GM21619 (cell line): Measurements from ENCODE around the gene C16orf96.

Experiments
- ATAC-seq: cut with Tn5 transposase; IDR thresholded peaks from one replicate; pipeline ENCODE4 v1.9.1; 2021; ENCODE audit not compliant: unreplicated experiment

Gene C16orf96

DNA sequence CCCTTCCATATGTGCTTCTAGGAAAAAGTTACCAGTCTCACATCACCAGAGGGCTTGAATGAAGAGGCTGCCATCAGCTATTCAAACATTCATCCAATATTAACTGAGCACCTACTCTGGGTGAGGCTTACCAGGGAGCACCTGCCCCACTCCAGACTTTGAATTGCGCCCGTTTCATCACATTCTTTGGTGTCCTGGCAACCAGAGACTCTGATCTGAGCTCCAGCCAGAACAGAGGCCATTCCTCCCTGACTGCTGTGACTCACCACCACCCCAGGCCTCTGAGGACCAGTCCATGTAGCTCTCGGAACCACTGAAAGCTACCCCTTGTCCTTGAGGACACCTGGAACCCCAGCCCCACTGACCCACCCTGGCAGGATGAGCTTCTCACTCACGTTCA lies at the start of gene C16orf96:
C16orf96 (plus strand) TSS at position 229 of the 400 bp plus-strand sequence; CDS start at position 379, 150 bp downstream.
- no peak for ATAC-seq

DNA sequence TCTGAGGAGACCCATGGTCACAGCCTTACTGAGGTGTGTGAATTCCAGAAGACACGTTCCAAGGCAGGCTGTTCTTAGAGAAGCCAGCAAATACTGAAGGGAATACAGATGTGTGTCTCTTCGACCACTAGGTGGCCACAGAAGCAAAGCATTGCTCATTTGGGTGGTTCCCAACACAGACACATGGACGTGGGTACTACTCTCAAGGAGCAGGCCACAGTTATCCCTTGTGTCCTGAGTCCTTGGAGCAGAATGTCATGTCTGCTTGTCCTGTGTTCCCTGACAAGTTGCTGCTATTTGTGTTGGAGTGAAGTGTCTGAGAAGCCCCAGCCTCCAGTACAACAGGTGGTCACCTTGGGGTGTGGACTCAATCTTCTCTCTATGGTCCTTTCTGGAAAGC lies 49.7 kb upstream of the C16orf96 start:
- no peak for ATAC-seq

DNA sequence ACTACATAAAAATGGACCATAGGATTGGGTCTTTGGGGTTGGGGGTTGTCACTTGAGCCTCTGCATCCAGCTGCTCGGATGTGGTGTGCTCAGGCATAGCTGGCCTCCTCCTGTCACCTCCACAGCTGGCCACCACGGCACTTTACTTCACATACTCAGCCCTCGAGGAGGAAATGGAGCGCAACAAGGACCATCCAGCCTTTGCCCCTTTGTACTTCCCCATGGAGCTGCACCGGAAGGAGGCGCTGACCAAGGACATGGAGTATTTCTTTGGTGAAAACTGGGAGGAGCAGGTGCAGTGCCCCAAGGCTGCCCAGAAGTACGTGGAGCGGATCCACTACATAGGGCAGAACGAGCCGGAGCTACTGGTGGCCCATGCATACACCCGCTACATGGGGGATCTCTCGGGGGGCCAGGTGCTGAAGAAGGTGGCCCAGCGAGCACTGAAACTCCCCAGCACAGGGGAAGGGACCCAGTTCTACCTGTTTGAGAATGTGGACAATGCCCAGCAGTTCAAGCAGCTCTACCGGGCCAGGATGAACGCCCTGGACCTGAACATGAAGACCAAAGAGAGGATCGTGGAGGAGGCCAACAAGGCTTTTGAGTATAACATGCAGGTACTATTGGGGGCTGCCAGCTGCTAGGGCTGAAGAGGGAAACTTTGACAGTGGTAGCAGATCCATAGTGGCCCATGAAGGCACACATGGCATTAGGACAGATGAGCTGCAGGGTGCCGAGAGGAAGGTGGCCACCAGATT lies 48.4 kb upstream of the C16orf96 start:
- ATAC-seq = no peak

DNA sequence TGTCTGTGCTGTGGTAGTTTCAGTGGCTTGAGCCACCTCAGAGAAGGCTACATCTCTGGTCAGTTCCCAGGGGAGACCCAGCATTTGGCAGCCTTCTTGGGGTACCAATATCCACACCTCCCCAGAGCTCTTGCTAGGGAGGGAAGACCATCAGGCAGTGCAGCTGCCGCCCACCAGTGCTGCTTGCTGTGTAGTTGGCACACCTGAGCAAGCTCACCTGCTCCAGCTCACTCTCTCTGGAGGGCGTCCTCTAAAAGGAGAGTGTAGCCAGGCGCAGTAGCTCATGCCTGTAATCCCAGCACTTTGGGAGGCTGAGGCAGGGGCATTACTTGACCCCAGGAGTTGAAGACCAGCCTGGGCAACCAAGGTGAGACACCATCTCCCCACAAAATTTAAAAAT lies 47.3 kb upstream of the C16orf96 start:
- no peak for ATAC-seq

DNA sequence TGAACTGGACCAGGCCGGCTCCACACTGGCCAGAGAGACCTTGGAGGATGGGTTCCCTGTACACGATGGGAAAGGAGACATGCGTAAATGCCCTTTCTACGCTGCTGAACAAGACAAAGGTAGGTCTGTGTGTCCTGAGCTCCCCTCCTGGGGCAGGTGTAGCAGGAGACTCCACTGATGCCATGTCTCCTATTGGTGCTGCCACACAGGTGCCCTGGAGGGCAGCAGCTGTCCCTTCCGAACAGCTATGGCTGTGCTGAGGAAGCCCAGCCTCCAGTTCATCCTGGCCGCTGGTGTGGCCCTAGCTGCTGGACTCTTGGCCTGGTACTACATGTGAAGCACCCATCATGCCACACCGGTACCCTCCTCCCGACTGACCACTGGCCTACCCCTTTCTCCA lies 46.7 kb upstream of the C16orf96 start:
- no peak for ATAC-seq

DNA sequence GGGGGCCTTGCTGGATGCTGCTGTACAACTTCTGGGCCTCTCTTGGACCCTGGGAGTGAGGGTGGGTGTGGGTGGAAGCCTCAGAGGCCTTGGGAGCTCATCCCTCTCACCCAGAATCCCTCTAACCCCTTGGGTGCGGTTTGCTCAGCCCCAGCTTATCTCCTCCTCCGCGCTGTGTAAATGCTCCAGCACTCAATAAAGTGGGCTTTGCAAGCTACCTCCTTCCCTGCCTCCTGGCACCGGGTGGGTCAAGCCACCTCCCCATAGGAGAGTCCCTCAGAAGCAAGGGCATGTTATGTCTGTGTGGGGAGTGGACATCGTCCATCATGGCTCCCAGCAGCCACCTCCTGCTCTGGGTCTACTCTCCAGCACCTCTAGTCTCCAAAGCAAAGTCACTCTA lies 46.0 kb upstream of the C16orf96 start:
- ATAC-seq = no peak

DNA sequence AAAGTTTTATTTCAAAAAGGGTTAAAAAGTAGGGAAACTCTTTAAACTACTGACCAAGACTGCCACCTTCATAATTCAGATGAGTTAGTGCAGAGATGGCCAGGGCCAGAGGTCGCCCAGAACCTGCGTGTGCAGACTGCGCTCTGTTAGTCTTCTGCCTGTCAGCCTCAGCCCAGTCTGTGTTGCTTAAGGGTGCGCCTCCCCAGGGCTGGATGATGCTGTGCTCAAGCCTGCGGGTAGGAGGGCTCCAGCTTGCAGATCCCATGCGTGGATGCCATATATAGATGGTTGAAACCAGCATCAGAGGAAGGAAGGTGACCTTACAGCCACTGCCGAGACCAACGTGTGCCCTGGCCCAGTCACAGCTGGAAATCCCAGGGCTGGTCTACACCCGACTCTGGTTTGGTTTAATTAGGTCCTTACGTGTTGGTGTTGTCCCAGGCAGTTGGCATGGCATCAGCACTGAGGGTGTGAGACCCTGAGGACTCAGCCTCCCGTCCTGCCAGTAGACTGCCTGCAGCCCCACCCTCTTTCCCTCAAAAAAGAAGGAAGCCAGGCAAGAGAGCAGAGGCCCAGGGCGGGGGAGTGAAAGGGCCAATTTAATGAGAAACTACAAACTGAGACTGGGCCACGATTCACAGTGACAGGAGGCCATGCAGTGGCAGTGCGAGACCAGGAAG lies 45.3 kb upstream of the C16orf96 start:
- no peak for ATAC-seq

DNA sequence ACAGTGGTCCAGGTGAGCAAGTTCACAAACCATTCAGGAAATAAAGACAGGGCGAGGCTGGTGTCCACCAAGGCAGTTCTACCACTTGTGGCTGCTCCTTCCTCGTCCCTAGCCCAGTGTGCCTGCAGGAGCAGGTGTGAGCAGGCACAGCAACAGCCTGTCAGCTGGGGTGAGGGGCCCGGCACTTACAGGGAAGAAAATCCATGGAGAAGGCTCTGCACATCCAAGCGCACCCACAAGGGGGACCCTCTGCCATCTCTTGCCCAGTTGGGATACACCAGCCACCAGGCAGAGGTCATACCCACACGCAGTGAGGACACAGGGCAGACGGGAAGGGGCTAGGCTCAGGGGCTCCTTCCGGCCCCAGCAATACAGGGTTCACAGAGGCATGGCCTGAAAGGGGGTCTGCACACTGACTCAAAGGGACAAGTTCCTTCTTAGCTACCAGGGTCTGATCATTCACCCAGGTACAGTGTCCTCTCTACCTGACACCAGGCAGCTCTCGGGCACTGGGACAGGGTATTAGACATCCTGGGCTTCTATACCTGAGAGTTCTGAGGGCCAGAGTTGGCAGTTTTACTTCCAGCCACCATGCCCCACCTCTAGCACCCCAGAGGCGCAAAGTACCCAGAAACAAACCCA lies 44.6 kb upstream of the C16orf96 start:
- no peak for ATAC-seq

DNA sequence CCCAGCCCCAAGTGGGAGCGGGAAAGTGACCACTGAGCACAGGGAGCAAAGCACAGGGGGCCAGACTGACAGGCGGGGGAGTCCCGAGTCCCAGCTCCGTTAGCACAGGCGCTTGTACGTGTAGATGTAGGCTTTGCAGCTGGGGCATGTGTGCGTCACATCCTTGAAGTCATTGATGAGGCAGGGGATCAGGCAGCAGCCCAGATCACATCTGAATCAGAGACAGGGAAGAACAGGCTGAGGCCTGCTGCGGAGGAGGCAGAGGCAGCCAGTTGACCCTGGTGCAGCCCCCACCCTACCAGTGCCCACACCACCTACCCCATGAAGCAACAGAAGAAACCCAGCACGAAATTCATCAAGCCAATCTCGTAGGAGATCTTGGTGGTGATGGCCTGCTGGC lies 43.7 kb upstream of the C16orf96 start:
- no peak for ATAC-seq

DNA sequence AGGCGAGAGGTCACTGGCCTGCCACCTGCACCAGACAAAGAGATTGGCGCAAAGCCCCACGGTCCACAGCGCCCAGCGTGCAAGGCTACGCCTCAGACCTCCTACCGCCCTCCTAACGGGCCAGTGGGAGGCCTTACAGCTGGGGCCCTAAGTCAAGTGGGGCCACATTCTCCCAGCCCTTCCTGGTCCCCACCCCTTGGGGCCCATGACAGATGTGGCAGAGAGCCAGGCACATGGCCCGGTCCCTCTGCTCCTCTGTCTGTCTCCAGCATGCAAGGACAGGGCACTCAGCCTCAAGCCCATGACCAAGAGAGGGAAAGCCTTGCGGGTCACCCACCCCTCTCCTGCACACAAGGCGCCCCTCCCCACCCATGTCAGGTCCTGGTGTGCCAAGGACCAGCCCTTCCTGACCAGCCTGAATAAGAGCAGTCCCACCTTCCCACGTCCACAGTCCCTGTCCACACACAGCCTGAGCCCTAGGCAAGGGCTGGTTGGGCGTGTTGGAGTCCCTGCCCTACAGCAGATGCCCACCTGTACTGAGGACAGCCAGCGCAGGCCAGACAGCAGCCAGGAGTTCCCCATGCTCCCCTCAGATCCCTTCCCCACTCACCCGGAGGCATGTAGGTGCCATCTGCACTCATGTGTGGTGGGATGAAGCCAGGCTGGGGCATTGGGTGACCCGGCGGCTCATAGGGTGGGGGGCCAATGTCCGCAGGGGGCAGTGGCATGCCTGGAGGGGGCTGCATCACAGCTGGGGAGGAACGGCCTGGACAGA lies 42.9 kb upstream of the C16orf96 start:
- no peak for ATAC-seq

DNA sequence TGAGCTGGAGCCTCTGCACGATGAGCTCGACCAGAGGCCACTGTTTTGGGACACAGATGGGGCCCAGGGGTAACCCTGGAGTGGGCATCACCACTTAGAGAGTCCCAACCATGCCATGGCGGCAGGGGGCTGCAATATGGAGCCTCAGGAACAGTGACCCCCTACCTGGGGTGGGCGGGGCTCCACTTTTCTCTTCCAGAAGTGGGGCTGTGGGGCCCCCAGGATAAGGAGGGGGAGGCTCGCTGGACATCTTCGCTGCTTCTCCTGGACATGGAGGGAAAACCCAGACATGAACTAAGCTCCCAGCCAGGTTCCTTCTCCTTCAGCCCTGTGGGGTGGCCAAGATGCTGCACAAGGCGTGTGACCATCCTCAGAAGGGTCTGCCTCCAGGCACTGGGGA lies 42.3 kb upstream of the C16orf96 start:
- ATAC-seq = no peak

DNA sequence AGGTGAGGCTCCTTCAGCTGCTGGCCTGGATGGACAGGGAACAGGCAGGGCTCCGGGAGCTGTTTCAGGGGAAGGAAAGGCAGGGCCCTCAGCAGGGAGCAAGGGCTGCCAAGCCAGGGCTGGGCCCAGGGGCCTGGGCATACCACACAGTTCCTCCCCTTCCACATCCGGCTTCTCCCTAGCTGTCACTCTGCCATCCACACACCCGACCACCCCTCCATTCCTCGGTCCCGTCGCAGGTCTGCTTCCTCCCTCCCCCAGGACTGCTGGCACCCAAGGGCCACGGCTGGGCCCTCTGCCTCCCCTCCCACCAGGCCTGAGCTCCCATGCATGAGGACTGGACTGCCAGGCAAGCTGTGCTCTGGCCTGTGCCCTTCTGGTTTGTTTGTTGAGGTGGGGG lies 41.5 kb upstream of the C16orf96 start:
- no peak for ATAC-seq

DNA sequence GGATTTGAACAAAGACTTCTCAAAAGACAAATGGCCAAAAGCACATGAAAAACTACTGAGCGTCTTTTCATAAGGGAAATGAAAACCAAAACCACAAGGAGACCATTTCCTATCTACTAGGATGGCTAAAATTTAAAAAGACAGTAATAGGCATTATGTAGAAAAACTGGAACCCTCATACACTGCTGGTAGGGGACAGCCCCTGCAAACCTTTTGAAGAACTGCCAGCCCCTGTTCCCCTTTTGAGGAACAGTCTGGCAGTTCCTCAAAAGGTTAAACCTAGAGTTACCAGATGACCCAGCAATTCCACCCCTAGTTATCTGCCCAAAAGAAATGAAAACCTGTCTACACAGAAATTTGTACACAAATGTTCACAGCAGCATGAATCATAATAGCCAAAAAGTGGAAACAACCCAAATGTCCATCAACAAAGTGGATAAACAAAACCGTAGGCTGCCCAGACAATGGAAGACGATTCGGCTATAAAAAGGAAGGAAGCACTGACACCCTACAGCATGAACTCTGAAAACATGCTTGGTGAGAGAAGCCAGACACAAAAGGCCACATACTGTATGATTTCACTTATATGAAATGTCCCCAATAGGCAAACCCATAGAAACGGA lies 40.4 kb upstream of the C16orf96 start:
- no peak for ATAC-seq

DNA sequence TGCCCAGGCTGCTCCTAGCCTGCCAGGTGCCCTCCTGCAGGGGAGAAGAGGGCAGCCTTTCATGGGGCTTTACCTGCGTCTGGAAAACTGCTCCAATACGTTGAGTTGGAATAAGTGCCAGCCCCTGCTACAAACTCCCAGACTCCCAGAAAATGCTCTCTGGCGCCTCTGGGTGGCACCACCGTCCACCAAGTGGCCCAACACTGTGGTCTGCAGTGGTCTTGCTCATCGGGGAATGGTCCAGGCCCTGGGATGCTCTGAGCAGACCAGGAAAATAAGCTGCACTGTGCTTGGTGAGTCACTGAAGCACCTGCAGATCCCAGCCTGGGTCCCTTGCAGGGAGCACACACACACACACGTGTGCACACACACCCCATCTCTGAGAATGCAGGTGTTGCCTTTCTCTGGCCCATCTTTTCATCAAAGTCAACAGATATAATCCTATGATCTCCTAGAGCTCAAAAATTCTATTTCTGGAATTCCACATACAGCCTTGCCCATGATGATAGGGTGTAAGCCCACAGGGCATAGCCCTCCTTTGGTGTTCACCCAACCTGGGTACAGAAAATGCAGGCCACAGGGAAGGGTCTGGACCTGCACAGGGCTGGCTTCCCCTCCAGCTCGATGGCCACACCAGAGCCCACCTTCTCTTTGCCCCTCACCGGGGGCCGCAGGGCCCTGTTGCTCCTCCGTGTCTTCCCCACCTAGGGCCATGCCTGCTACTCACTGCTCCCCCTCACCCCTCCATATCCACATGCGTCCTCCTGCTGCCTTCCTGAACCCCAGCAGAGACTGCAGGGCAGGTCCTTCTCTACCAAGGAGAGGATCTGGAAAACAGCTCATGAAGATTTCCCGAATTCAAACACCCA lies 38.1 kb upstream of the C16orf96 start:
- no peak for ATAC-seq

DNA sequence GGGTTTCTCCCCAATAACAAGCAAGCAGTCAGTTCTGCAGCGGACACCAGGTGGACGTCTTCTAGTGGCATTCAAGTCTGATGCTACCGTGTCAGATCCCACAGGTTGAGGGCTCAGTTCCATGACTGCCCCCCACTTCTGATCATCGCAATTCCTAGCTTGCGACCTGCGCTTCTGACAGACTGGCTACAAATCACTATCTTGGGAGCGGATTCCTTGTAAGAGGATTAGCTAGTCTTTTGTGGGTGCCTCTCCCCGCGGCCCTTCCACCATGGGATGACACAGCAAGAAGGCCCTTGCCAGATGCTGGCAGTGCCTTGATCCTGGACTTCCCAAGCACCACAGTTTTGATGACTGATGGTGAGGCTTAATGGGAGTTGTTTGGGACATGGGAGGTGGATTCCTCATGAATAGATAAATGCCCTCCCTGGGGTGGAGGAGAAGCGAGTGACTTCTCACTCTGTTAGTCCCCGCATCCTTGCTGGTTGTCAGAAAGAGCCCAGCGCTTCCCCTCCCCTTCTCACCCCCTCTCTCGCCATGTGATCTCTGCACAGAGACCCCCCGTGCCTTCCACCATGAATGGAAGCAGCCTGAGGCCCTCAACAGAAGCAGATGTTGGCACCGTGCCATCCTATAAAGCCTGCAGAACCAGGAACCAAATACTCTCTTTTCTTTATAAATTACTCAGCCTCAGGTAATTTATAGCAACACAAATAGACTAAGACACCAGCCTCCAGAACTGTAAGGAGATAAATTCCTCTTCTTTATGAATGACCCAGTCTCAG lies 36.7 kb upstream of the C16orf96 start:
- ATAC-seq = no peak

DNA sequence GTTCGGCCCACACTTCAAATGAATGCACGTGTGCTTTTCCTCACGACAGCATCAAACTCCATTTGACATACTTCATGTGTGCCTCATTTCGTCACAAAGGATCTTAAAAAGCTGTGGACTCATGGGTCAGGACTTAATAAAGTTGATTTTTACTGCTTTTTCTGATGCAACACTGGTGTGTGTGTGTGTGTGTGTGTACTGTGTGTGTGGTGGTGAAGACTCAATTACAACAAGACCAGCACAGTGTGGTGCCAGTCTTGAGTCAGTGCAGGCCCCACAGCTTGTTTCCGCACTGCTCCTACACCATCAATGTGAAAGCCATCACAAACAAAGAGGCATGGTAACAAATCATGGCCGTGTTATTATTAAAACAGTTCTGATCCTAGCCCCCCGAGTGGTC lies 35.2 kb upstream of the C16orf96 start:
- ATAC-seq = no peak

DNA sequence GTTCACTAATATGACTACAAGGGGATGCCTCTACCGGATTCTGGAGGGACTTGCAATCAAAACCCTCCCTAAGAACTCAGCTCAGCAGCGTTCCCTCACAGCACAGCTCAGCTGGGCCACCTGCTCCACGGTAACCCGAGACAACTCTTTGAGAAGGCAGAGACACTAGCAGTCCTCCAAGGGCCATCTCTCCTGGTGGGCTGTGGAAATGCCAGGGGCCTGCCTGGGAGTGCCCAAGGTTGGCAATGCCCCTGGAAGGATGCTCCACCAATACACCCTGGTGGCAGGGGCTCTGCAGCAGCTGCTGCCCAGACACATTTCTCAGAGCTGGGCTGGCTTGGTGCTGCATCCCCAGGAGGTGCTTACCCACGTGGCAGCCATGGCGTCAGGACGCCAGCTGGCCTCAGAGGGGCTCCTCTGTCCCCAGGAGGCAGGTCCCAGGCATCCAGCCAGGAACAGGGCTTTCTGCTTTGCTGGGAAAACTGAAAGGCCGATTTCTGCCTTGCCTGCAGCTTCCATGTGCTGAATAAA lies 34.0 kb upstream of the C16orf96 start:
- ATAC-seq = no peak

DNA sequence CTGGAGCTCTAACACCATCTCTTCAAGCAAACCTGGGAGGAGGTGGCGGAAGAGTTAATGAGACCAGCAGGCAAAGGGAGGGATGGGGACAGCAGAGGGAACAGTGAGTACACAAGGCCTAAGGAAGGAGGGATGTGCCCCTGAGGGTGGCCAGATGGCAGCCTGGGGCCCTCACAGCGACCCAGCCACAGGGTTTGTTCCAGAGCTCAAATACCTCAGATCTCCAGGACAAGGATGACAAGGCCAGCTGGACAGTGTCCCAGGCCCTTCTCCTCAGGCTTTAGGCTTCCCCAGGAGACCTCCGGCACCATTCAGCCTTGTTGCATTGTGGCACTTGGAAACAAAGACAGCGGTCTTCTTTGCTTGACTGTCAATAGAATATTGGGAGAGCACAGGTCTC lies 32.5 kb upstream of the C16orf96 start:
- ATAC-seq = no peak

DNA sequence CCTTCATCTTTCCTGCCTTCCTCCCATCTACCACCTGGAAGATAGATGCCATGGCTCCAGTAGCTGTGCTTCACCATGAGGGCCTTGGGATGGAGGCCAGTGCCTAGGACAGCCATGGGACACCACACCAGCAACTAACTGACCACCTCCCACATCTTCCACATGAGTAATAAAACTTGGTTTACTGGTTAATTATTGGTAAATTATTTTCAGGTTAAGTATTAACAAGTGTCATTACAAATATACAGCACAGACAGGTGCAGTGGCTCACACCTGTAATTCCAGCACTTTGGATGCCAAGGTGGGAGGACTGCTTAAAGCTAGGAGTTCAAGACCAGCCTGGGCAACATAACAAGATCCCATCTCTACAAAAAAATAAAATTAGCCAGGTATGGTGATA lies 31.6 kb upstream of the C16orf96 start:
- ATAC-seq = no peak
